ENCODE data around the gene ANKRD12. TPM values are rescaled to one million over a fixed set of nuclear protein-coding genes. Genes with fewer than 3 reads are reported as not detected.

The ANKRD12 gene
- total RNA-seq, 1 experiment from 2014 or later = 19.1 TPM

DNA sequence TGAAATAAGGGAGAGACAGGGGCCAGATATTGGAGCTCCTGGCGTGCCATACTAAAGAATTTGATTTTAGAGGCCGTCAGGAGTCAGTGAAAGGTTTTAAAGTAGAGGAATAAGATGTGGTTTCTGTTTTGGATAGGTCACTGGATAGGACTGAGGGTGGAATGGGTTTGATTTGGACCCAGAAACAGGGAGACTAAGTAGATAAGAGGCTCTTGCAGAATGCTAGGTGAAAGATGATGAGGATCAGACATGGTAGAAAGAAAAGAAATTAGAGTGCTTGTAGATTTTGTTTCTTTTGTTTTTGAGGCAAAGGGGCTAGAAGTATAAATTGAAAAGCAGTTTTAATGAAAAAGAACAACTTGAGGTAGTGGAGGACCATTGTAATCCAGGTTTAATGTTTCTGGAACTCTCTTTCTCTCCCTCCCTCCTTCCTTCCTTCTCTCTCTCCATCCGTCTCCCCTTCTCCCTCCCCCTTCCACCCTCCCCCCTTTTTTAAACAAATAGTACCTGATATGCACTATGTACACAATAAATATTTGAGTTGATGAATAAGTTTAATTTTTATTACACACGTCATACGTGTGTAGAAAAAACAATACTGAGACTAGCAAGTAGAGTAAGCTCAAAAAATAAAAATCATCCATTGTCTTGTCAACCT is 32.2 kb upstream of the ANKRD12 start:
- Histone ChIP-seq H3F3A (ENCODE audit: low read length, unreplicated experiment) (no peaks in the 10 kb centered on the region), H3K4me2 (ENCODE audit: low read length) (peak overlapping the region; percentile 91), H3K4me3 (ENCODE audit: low read length) (peak overlapping the region; percentile 73), H3K9me2 (replicated peaks; ENCODE audit: low read length) (no peaks in the 10 kb centered on the region), H3K9ac (ENCODE audit: low read length) (peak overlapping the region; percentile 97), H3K9me3 (ENCODE audit: low read length) (no peaks in the 10 kb centered on the region), H2AFZ (ENCODE audit: low read length) (no peak overlapping the region), H3K4me1 (ENCODE audit: insufficient read depth, low read length) (peaks cover 66% of the 10 kb centered on the region), H3K79me2 (ENCODE audit: low read length) (peaks cover 69% of the 10 kb centered on the region), H3K36me3 (ENCODE audit: low read depth, low read length) (peaks cover 10% of the 10 kb centered on the region; the same call in 1 of the 2 replicates), H4K20me1 (ENCODE audit: low read length) (peaks cover 52% of the 10 kb centered on the region), H3K27ac (ENCODE audit: low read length) (peak overlapping the region; percentile 80), H3K27me3 (ENCODE audit: low read length) (no peaks in the 10 kb centered on the region)
- intact Hi-C loops (cut with micrococcal nuclease) = loop anchor here (1.0 kb wide), 2 partner anchors 13 to 33 kb away; no protein-coding TSS in a partner anchor
- no peak for TF ChIP-seq EZH2 (IDR thresholded peaks at IDR 0.05; ENCODE audit: low read length, unreplicated experiment)
- CTCF ChIA-PET = interaction anchor here (0.7 to 2.1 kb wide), 7 partner anchors 10 to 230 kb away, joined by 3 to 11 read pairs (median 4); partner anchors contain the start of gene TWSG1
- TSS peak; percentile 25 for BruUV-seq (replicated peaks)
- POLR2A ChIA-PET (ENCODE audit: unreplicated experiment) = interaction anchor here (0.6 to 1.2 kb wide), 4 partner anchors 31 to 79 kb away, joined by 4 to 8 read pairs (median 6); no protein-coding TSS in a partner anchor
- DNase-seq (peak; percentile 83), ATAC-seq (peak; percentile 39)

DNA sequence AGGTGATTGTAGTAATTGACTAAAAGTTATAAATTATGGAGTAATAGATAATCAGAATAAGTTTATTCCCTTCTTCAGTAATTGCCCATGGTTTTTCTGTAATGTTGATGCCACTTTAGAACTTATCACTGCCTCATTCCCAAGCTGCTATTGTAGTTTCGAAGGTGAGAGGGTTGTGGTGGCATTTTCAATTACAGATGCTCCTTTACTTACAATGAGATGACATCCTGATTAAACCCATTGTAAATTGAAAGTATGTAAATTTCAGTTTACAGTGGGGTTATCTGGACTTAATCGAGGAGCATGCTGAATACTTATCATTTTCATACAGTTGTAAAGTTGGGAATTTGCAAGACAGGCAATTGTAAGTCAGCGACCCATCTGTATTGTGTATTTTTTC is 31.2 kb upstream of the ANKRD12 start:
- H4K20me1 ChIP-seq (ENCODE audit: low read length) = peaks cover 62% of the 10 kb centered on the region
- intact Hi-C loops (cut with micrococcal nuclease) = no loop called here
- peaks cover 79% of the 10 kb centered on the region for H3K79me2 ChIP-seq (ENCODE audit: low read length)
- BruUV-seq (replicated peaks) = no TSS peak
- DNase-seq = no peak
- peak overlapping the region; percentile 91 for H3K4me2 ChIP-seq (ENCODE audit: low read length)
- peaks cover 17% of the 10 kb centered on the region; the same call in 1 of the 2 replicates for H3K36me3 ChIP-seq (ENCODE audit: low read depth, low read length)
- ChIA-PET POLR2A (ENCODE audit: unreplicated experiment) (no interaction called here), CTCF (no interaction called here)
- no peak for ATAC-seq
- H3K4me1 ChIP-seq (ENCODE audit: insufficient read depth, low read length) = peaks cover 69% of the 10 kb centered on the region
- TF ChIP-seq EZH2 (IDR thresholded peaks at IDR 0.05; ENCODE audit: low read length, unreplicated experiment) = no peak
- TF ChIP-seq, protein P1, sequence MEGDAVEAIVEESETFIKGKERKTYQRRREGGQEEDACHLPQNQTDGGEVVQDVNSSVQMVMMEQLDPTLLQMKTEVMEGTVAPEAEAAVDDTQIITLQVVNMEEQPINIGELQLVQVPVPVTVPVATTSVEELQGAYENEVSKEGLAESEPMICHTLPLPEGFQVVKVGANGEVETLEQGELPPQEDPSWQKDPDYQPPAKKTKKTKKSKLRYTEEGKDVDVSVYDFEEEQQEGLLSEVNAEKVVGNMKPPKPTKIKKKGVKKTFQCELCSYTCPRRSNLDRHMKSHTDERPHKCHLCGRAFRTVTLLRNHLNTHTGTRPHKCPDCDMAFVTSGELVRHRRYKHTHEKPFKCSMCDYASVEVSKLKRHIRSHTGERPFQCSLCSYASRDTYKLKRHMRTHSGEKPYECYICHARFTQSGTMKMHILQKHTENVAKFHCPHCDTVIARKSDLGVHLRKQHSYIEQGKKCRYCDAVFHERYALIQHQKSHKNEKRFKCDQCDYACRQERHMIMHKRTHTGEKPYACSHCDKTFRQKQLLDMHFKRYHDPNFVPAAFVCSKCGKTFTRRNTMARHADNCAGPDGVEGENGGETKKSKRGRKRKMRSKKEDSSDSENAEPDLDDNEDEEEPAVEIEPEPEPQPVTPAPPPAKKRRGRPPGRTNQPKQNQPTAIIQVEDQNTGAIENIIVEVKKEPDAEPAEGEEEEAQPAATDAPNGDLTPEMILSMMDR (conservative IDR thresholded peaks at IDR 0.05; ENCODE audit: low read depth, low read length) = no peak
- no peak for TF ChIP-seq EZH2phosphoT487 (IDR thresholded peaks at IDR 0.05; ENCODE audit: borderline replicate concordance, low read length)
- no peaks in the 10 kb centered on the region for H3K27me3 ChIP-seq (ENCODE audit: low read length)
- H3F3A ChIP-seq (ENCODE audit: low read length, unreplicated experiment) = no peaks in the 10 kb centered on the region
- H3K9me2 ChIP-seq (replicated peaks; ENCODE audit: low read length) = no peaks in the 10 kb centered on the region
- peak overlapping the region; percentile 73 for H3K4me3 ChIP-seq (ENCODE audit: low read length)
- no peak overlapping the region for H2AFZ ChIP-seq (ENCODE audit: low read length)
- no peaks in the 10 kb centered on the region for H3K9me3 ChIP-seq (ENCODE audit: low read length)
- peak overlapping the region; percentile 80 for H3K27ac ChIP-seq (ENCODE audit: low read length)
- peak overlapping the region; percentile 39 for H3K9ac ChIP-seq (ENCODE audit: low read length)

DNA sequence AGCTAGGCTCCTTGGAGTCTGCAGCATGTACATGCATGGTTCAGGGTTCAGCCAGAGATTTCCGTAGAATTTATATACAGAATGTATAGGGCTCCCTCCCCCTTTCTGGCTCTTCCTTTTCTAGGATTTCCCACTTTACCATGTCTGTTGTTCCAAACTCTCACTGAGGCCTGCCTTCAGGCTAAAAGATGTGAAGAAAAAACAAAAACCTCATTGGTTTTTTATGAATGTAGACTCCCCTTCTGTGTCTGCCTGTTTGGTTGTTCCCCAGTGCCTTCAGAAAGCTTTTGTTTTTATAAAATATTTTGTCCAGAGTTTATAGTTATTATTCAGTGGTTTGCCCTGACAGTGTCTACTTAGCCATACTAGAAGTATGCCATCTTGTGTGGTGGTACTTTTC is 30.5 kb upstream of the ANKRD12 start:
- H3K4me1 ChIP-seq (ENCODE audit: insufficient read depth, low read length) = peaks cover 65% of the 10 kb centered on the region
- TF ChIP-seq, protein P1 (conservative IDR thresholded peaks at IDR 0.05; ENCODE audit: low read depth, low read length) = no peak
- TF ChIP-seq EZH2phosphoT487 (IDR thresholded peaks at IDR 0.05; ENCODE audit: borderline replicate concordance, low read length) (no peak), EZH2 (IDR thresholded peaks at IDR 0.05; ENCODE audit: low read length, unreplicated experiment) (no peak)
- H3K9me2 ChIP-seq (replicated peaks; ENCODE audit: low read length) = no peaks in the 10 kb centered on the region
- H4K20me1 ChIP-seq (ENCODE audit: low read length) = peaks cover 69% of the 10 kb centered on the region
- intact Hi-C loops (cut with micrococcal nuclease) = no loop called here
- POLR2A ChIA-PET (ENCODE audit: unreplicated experiment) = no interaction called here
- H3K27me3 ChIP-seq (ENCODE audit: low read length) = no peaks in the 10 kb centered on the region
- H3K9me3 ChIP-seq (ENCODE audit: low read length) = no peaks in the 10 kb centered on the region
- peaks cover 86% of the 10 kb centered on the region for H3K79me2 ChIP-seq (ENCODE audit: low read length)
- no peak for DNase-seq
- no TSS peak for BruUV-seq (replicated peaks)
- CTCF ChIA-PET = no interaction called here
- peak overlapping the region; percentile 73 for H3K4me3 ChIP-seq (ENCODE audit: low read length)
- H3K4me2 ChIP-seq (ENCODE audit: low read length) = peak overlapping the region; percentile 91
- H3K36me3 ChIP-seq (ENCODE audit: low read depth, low read length) = peaks cover 18% of the 10 kb centered on the region; the same call in 1 of the 2 replicates
- no peak overlapping the region for H2AFZ ChIP-seq (ENCODE audit: low read length)
- no peak for ATAC-seq
- 0 out of 2 replicates have a peak overlapping the region, but pooled peaks have one; percentile 39 for H3K9ac ChIP-seq (ENCODE audit: low read length)
- H3F3A ChIP-seq (ENCODE audit: low read length, unreplicated experiment) = no peaks in the 10 kb centered on the region
- no peak overlapping the region for H3K27ac ChIP-seq (ENCODE audit: low read length)
